GM19324 (cell line): ENCODE data around the gene GBP4.

Experiments
- ATAC-seq: cut with Tn5 transposase; IDR thresholded peaks from one replicate; pipeline ENCODE4 v1.9.1; 2021; ENCODE audit warnings: mild to moderate bottlenecking, moderate library complexity; ENCODE audit not compliant: unreplicated experiment, low FRiP score

GBP4 gene

DNA sequence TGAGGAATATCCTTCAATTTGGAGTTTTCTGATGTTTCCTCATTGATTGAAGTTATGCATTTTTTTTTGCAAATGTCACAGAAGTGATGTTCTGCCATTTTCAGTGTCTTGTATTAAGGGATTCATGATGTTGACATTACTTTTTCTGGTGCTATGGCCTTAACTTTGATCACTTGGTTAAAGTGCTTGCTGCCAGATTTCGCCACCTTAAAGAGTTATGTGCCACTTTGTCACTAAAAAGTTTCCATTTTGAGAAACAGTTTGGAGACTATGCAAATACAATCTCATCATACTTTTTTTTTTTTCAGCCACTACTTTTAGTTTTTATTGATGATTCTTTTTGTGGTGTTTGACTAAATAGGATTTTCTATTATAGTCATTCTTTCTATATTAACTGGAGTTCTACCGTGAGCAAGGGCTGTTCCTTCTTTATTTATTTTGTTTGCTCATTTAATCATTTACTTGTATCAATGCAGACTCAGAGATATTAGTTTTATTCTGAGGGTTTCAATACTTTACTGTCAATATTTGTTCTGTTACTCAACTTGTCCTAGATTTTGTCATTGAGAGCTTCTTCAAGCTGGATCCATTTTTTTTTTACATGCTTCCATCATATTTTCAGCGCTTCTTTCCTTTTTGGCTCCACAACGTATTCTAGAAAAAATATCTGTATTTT, 26.1 kb downstream of the GBP4 start:
- no peak for ATAC-seq

DNA sequence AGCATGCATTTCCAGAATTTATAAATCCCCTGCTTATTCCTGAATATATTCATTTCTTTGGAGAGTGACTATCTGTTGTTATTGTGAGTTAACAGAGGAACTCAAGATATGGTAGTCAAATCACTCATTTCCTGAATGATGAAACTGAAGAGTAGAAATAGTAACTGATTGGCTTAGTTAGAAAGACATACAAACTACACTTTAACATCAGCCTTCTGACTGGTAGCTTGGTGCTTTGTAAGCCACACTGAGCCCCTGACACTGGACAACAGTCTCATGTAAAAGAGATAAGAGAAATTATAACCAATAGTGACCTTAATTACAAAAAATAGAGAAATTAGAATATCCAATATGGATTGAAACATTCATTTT, 27.7 kb downstream of the GBP4 start:
- no peak for ATAC-seq

GRCh38 chr1:89170170-89171066, 28.3 kb downstream of the GBP4 start:
- no peak for ATAC-seq

GRCh38 chr1:89169166-89169565, 29.6 kb downstream of the GBP4 start:
- ATAC-seq = no peak

- no peak for ATAC-seq
Measured at GRCh38 chr1:89167590-89168230, 31.0 kb downstream of the GBP4 start.

DNA sequence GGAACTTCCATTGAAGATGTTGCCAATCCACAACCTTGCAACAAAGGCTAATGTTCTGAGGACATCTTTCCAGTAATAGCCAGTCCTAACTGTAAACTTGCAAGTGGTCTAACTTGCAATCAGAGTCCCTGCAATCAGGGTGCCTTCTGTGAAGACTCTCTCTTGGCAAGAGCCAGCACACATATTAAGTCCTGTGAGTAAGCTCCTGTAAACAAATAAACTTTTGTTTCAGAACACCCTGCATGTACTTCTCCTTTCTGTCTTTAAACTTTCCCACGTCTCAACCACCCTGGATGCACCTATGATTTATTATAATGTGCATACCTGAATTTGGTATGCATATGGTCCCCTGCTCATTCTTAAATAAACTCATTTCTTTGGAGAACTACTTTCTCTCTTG, 32.0 kb downstream of the GBP4 start:
- no peak for ATAC-seq

- no peak for ATAC-seq
Measured at GRCh38 chr1:89165811-89166210, 32.9 kb downstream of the GBP4 start.

GRCh38 chr1:89151047-89151446, 47.7 kb downstream of the GBP4 start:
- no peak for ATAC-seq

GRCh38 chr1:89149976-89150375, 48.8 kb downstream of the GBP4 start:
- no peak for ATAC-seq

DNA sequence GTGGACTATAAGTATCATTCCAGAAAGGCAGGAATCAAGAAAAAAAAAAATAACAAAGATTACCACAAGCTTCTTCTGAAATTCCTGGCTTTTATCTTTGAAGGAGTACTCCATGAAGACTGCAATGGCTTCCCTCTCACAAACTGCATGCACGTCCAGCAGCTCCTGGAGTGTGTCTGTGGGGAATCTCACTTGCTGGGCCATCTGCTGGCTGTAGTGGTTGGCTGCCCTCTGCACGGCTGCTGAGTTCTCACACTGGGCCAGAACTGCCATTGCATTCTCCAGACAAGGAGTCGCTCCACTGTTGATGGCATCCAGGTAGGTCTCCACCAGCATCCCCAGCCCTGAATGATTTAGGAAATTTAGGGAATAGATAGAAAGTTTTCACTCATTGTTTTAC, 49.5 kb downstream of the GBP4 start:
- ATAC-seq = no peak

- ATAC-seq = no peak
Measured at GRCh38 chr1:89147678-89148658, 50.8 kb downstream of the GBP4 start.

DNA sequence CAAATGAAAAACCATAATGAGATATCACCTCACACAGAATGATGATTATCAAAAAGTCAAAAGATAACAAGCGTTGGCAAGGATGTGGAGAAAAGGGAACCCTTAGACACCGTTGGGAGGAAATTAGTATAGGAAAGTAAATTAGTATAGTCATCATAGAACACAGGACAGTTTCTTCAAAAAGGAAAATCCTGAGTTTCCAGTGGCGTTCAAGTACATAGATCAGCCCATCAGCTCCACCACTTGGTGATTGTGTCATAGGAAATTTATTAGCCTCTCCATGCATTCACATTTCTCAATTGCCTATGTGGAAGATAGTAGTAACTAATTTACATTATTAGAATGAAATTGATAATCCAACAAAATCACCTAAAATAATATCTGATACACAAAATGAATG, 52.0 kb downstream of the GBP4 start:
- no peak for ATAC-seq

DNA sequence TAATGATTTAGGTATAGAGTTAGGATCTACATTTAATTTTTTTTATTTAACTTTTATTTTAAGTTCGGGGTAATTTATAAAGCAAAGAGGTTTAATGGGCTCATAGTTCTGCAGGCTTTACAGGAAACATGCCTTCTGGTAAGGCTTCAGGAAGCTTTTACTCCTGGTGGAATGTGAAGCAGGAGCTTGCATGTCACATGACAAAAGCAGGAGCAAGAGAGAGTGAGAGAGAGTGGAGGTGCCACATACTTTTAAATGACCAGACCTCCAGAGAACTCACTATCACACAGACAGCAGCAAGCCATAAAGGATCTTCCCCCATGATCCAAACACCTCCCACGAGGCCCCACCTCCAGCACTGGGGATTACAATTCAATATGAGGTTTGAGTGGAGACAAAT, 55.3 kb downstream of the GBP4 start:
- no peak for ATAC-seq

GRCh38 chr1:89142160-89142559, 56.6 kb downstream of the GBP4 start:
- ATAC-seq = no peak

- no peak for ATAC-seq
Measured at GRCh38 chr1:89133747-89134146, 65.0 kb downstream of the GBP4 start.
